Calu3 (cell line): ENCODE results near the gene RBM34. TPM values are rescaled to one million over a fixed set of nuclear protein-coding genes. Genes with fewer than 3 reads are reported as not detected.
"Not testable (repeated sequence)": the region's sequence is repeated elsewhere in the genome, so short reads cannot be mapped to it uniquely, and the experiment has no call there.

Experiments used
- BruUV-seq: library from RNA; stranded (reverse); fragments of 400-500 nt; replicated peaks from 2 replicates; lab custom pipeline; 2021; lab: Mats Ljungman, UMichigan
- CTCF ChIA-PET: fragments of 300-600 bp; sonication (Branson Sonifier 250); formaldehyde crosslinking; loops from one replicate; lab custom pipeline; 2022; ENCODE audit warnings: antibody characterized with exemption; lab: Charles Lee
- DNase-seq: peaks from one replicate; pipeline ENCODE4 v3.0.0; 2022
- H3K27ac Mint-ChIP-seq: one replicate; pipeline ENCODE4 v1.8.0; 2022; ENCODE audit warnings: mixed read lengths; ENCODE audit not compliant: unreplicated experiment
- H3K27me3 Mint-ChIP-seq: one replicate; pipeline ENCODE4 v1.8.0; 2022; ENCODE audit warnings: mixed read lengths; ENCODE audit not compliant: unreplicated experiment
- H3K36me3 Mint-ChIP-seq: one replicate; pipeline ENCODE4 v1.8.0; 2022; ENCODE audit warnings: mild to moderate bottlenecking, moderate library complexity, mixed read lengths; ENCODE audit not compliant: insufficient read depth, unreplicated experiment
- H3K4me1 Mint-ChIP-seq: one replicate; pipeline ENCODE4 v1.8.0; 2022; ENCODE audit warnings: mild to moderate bottlenecking, low read depth, mixed read lengths; ENCODE audit not compliant: unreplicated experiment
- H3K4me3 Mint-ChIP-seq: one replicate; pipeline ENCODE4 v1.8.0; 2022; ENCODE audit warnings: mild to moderate bottlenecking, low read depth, moderate library complexity, mixed read lengths; ENCODE audit not compliant: unreplicated experiment
- H3K9me3 Mint-ChIP-seq: one replicate; pipeline ENCODE4 v1.8.0; 2022; ENCODE audit warnings: low read depth, mixed read lengths; ENCODE audit not compliant: unreplicated experiment
- CTCF ChIP-seq: fragments of 200-600 bp; IDR thresholded peaks from one replicate; pipeline ENCODE4 v1.8.0; 2022; ENCODE audit warnings: antibody characterized with exemption; ENCODE audit not compliant: unreplicated experiment
- intact Hi-C: fragments of 100-400 bp; cut with micrococcal nuclease; formaldehyde crosslinking; loops from one replicate; pipeline ENCODE4 v1.10.0; 2022; ENCODE audit not compliant: unreplicated experiment
- total RNA-seq: library from RNA; stranded (reverse); gene quantifications from 2 replicates; pipeline ENCODE4 v1.2.3, GENCODE V29; 2022

The RBM34 gene
- total RNA-seq, 1 experiment from 2014 or later = 79.8 TPM

GRCh38 chr1:235168375-235168774 lies 7.3 kb upstream of the RBM34 start:
- H3K9me3 Mint-ChIP-seq = no peaks in the 10 kb centered on the region
- BruUV-seq = no TSS peak
- peaks cover 42% of the 10 kb centered on the region for H3K36me3 Mint-ChIP-seq
- no peaks in the 10 kb centered on the region for H3K4me1 Mint-ChIP-seq
- H3K4me3 Mint-ChIP-seq = no peak overlapping the region
- CTCF ChIA-PET = no interaction called here
- DNase-seq = no peak
- intact Hi-C loops = no loop called here
- H3K27me3 Mint-ChIP-seq = no peaks in the 10 kb centered on the region
- H3K27ac Mint-ChIP-seq = no peak overlapping the region
- no peak for TF ChIP-seq CTCF

GRCh38 chr1:235161685-235162327 lies 756 bp upstream of the RBM34 start:
- no peaks in the 10 kb centered on the region for H3K9me3 Mint-ChIP-seq
- TSS peak; percentile 88 for BruUV-seq
- CTCF ChIA-PET = interaction anchor here (1.4 kb wide), 2 partner anchors 32 to 254 kb away, joined by 3 to 4 read pairs; no protein-coding TSS in a partner anchor

GRCh38 chr1:235160383-235160956 lies 580 bp downstream of the RBM34 start:
- Mint-ChIP-seq H3K36me3 (peaks cover 44% of the 10 kb centered on the region), H3K27me3 (no peaks in the 10 kb centered on the region), H3K9me3 (no peaks in the 10 kb centered on the region), H3K4me1 (no peaks in the 10 kb centered on the region), H3K27ac (peak overlapping the region; percentile 83), H3K4me3 (peak overlapping the region; percentile 84)
- TF ChIP-seq CTCF = no peak
- CTCF ChIA-PET = interaction anchor here (0.6 to 1.4 kb wide), 5 partner anchors 31 to 665 kb away, joined by 3 to 4 read pairs (median 3); no protein-coding TSS in a partner anchor
- no peak for DNase-seq
- BruUV-seq = TSS peak; percentile 77
- intact Hi-C loops = loop anchor here (5.0 kb wide), 1 partner anchor 257 kb away; no protein-coding TSS in a partner anchor

More at GRCh38 chr1:235161685-235162327, 756 bp upstream of the RBM34 start:
- Mint-ChIP-seq H3K27me3 (no peaks in the 10 kb centered on the region), H3K4me1 (no peaks in the 10 kb centered on the region), H3K27ac (peak overlapping the region; percentile 83), H3K4me3 (peak overlapping the region; percentile 84), H3K36me3 (peaks cover 44% of the 10 kb centered on the region)
- intact Hi-C loops = loop anchor here (5.0 kb wide), 1 partner anchor 255 kb away; no protein-coding TSS in a partner anchor
- TF ChIP-seq CTCF = no peak
- no peak for DNase-seq

GRCh38 chr1:235159930-235160329 lies 1.1 kb downstream of the RBM34 start:
- intact Hi-C loops = loop anchor here (5.0 kb wide), 1 partner anchor 257 kb away; no protein-coding TSS in a partner anchor
- H3K27me3 Mint-ChIP-seq, CTCF ChIA-PET, DNase-seq, H3K9me3 Mint-ChIP-seq, H3K27ac Mint-ChIP-seq, H3K4me1 Mint-ChIP-seq, BruUV-seq: not testable (repeated sequence)
- peak overlapping the region; percentile 84 for H3K4me3 Mint-ChIP-seq
- H3K36me3 Mint-ChIP-seq = peaks cover 41% of the 10 kb centered on the region

GRCh38 chr1:235159284-235159683 lies 1.8 kb downstream of the RBM34 start:
- BruUV-seq = not testable (repeated sequence)

More at GRCh38 chr1:235159284-235159683, 1.8 kb downstream of the RBM34 start:
- H3K4me1 Mint-ChIP-seq, H3K27me3 Mint-ChIP-seq, DNase-seq, intact Hi-C loops, H3K9me3 Mint-ChIP-seq, H3K27ac Mint-ChIP-seq, H3K4me3 Mint-ChIP-seq: not testable (repeated sequence)
- CTCF ChIA-PET = interaction anchor here (0.6 to 0.7 kb wide), 3 partner anchors 19 to 499 kb away, joined by 3 to 5 read pairs (median 3); no protein-coding TSS in a partner anchor
- H3K36me3 Mint-ChIP-seq = peaks cover 40% of the 10 kb centered on the region
